GM10248 (cell line): ENCODE measurements around the gene MTCL1.

ENCODE experiments used
- CTCF ChIA-PET: fragments of 300-600 bp; sonication (Branson Sonifier 250); formaldehyde crosslinking; extraction: SDS; loops from one replicate; lab custom pipeline; 2021; ENCODE audit warnings: antibody characterized with exemption; lab: Yijun Ruan, JAX
- POLR2A ChIA-PET: fragments of 350-650 bp; sonication (Branson Sonifier 250); formaldehyde crosslinking; extraction: SDS; loops from one replicate; lab custom pipeline; 2020; ENCODE audit warnings: antibody characterized with exemption; lab: Yijun Ruan, JAX
- DNase-seq: peaks from one replicate; pipeline ENCODE4 v3.0.0; 2012; ENCODE audit errors: extremely low spot score
- TF ChIP-seq, protein P1 (sequence below): IDR thresholded peaks from 2 replicates; pipeline ENCODE4 v1.5.1; 2012; ENCODE audit warnings: mild to moderate bottlenecking, low read depth; ENCODE audit errors: extremely low read depth, missing control alignments, control extremely low read depth

Gene MTCL1

DNA sequence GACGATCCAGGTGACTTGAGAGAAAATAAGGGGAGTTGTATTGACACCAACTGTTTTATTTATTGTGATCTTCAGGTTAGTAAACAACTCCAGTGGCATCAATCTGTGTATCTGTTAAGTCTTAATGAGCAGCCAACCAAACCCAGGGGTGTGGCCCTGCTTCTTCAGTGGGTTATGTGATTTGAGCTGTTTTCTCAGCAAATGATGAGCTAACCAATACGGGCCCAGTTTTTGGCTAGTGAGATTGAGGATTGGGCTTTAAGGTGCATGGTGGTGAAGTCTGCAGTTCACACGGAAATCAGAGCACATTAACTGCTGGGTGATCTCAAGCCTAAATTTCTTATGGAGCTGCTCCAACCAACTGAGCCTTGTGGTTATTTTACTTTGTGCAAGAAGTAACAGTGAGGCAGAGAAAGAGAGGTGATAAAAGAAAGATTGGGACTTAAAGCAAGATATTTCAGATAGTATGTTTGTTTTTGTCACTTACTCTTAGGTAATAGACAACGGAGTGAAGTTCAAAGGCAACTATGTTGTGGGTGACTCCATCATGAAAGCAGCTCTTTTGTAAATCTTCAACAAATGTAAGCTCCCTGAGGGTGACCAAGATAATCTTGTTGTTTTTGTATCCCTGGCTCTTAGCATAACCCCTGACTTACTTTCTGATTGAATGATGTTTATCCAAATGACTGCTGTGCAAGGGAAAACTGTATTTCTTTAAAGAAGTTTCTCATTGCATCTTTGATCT lies 2.4 kb downstream of the MTCL1 start:
- TF ChIP-seq, protein P1, sequence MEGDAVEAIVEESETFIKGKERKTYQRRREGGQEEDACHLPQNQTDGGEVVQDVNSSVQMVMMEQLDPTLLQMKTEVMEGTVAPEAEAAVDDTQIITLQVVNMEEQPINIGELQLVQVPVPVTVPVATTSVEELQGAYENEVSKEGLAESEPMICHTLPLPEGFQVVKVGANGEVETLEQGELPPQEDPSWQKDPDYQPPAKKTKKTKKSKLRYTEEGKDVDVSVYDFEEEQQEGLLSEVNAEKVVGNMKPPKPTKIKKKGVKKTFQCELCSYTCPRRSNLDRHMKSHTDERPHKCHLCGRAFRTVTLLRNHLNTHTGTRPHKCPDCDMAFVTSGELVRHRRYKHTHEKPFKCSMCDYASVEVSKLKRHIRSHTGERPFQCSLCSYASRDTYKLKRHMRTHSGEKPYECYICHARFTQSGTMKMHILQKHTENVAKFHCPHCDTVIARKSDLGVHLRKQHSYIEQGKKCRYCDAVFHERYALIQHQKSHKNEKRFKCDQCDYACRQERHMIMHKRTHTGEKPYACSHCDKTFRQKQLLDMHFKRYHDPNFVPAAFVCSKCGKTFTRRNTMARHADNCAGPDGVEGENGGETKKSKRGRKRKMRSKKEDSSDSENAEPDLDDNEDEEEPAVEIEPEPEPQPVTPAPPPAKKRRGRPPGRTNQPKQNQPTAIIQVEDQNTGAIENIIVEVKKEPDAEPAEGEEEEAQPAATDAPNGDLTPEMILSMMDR = no peak
- CTCF ChIA-PET = interaction anchor here (1.1 to 1.2 kb wide), 2 partner anchors 9 to 11 kb away, joined by 3 read pairs; no protein-coding TSS in a partner anchor
- no peak for DNase-seq
- POLR2A ChIA-PET = no interaction called here

DNA sequence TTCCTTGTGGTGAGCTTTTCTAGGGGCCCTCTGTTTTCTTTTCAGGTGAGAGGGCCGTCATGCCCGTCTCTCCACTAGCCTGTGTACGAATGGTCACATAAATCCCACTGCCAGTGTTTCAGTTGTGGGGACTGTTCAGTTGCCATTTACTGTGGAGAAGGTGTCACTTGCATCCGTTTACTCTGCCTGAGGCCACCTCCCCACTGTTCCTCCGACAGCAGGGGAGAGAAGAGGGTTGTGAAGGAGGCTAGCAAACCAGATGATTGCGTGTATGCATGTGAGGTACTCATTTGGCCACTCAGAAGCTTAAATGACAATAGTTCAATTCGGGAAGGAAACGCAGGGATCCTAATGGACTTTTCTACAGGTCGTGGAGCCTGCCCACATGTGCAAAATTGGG lies 3.3 kb downstream of the MTCL1 start:
- no peak for DNase-seq
- POLR2A ChIA-PET = no interaction called here
- CTCF ChIA-PET = interaction anchor here (1.1 kb wide), 1 partner anchor 12 kb away, joined by 3 read pairs; no protein-coding TSS in a partner anchor
- TF ChIP-seq, protein P1 = no peak

DNA sequence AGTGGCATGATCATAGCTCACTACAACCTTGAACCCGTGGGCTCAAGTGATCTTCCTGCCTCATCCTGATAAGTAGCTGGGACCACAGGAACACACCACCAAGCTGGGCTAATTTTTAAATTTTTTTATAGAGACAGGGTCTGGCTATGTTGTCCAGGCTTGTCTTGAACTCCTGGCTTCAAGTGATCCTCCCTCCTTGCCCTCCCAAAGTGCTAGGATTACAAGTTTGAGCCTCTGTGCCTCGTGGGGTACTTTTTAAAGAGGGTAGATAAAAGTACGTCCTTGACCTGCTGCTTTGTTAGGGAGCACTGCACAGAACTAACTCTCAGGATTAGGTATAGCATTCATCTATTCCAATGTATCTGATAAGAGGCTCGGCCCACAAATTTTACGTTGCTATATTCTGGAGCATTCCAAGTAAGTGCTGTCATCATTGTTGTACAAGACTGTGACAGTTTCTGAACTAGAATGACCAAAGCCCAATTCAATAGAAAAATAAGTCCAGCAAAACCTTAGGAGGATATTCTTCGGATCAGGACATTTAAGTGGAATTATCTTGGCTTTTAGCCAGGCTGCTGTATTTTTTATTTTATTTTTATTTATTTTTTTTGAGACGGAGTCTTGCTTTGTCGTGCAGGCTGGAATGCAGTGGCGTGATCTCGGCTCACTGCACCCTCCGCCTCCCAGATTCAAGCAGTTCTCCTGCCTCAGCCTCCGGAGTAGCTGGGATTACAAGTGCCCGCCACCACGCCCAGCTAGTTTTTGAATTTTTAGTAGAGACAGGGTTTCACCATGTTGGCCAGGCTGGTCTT lies 4.1 kb downstream of the MTCL1 start:
- TF ChIP-seq, protein P1 = no peak
- ChIA-PET POLR2A (no interaction called here), CTCF (no interaction called here)
- no peak for DNase-seq

DNA sequence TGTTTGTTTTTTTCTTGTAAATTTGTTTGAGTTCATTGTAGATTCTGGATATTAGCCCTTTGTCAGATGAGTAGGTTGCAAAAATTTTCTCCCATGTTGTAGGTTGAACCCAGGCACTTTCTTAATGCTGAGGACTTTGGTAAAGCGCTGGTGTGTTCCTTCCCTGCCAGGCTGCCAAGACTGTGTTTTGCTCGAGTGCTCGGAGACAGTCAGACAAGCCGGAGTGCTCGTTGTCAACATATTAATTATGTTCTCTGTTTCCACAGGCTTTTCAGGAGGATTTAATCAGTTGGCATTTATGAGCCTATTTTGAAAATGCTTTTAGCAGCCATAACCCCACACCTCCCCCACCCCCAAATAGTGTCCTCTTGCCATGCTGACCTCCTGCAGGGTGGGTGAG lies 6.4 kb downstream of the MTCL1 start:
- no peak for DNase-seq
- CTCF ChIA-PET = no interaction called here
- POLR2A ChIA-PET = no interaction called here
- TF ChIP-seq, protein P1 = no peak

DNA sequence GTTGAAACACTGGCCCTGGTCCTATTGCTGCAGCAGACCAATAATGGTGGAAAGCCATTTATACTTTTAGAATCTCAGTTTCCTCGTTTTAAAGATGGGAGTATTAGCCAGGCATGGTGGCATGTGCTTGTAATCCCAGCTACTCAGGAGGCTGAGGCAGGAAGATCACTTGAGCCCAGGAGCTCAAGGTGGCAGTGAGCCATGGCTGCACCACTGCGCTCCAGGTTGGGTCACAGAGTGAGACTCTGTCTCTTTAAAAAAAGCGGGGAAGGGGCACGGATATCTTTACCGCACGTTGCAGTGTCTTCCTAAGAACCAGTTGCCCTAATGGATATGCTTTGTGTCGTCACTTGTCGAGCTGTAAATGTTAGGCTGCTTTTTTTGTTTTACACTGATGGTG lies 8.3 kb downstream of the MTCL1 start:
- CTCF ChIA-PET = no interaction called here
- no peak for DNase-seq
- POLR2A ChIA-PET = no interaction called here
- TF ChIP-seq, protein P1 = no peak

DNA sequence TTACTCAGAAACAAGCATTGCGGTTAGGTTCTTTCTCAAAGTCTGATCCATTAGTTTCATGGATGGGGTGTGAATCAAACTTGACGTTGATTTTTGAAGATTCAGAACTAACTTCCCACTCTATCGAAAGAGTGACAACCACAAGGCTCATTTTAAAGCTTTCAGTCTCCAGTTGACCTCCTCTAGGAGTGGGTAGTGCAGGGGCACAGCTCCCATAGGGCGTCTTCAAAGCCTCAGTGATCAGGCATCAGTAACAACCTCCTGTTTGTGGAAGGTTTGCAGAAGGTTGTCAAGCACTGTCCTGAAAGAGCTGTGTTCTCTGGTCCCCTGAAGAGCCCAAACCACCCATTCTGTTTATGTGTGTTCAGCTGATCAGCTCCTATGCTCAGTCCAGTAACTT lies 10.2 kb downstream of the MTCL1 start:
- ChIA-PET POLR2A (no interaction called here), CTCF (interaction anchor here (2.3 kb wide), 1 partner anchor 20 kb away, joined by 11 read pairs; no protein-coding TSS in a partner anchor)
- DNase-seq = no peak
- TF ChIP-seq, protein P1 = no peak
